HG02798 (cell line): ENCODE data around the gene FREY1.
A peak's percentile ranks its signal among the peaks of the same experiment; 100 is the strongest.

Source experiments
- ATAC-seq: cut with Tn5 transposase; IDR thresholded peaks from one replicate; pipeline ENCODE4 v1.9.1; 2021; ENCODE audit warnings: mild to moderate bottlenecking; ENCODE audit not compliant: unreplicated experiment, poor library complexity

The FREY1 gene, protein sequence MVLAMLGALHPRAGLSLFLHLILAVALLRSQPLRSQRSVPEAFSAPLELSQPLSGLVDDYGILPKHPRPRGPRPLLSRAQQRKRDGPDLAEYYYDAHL

DNA sequence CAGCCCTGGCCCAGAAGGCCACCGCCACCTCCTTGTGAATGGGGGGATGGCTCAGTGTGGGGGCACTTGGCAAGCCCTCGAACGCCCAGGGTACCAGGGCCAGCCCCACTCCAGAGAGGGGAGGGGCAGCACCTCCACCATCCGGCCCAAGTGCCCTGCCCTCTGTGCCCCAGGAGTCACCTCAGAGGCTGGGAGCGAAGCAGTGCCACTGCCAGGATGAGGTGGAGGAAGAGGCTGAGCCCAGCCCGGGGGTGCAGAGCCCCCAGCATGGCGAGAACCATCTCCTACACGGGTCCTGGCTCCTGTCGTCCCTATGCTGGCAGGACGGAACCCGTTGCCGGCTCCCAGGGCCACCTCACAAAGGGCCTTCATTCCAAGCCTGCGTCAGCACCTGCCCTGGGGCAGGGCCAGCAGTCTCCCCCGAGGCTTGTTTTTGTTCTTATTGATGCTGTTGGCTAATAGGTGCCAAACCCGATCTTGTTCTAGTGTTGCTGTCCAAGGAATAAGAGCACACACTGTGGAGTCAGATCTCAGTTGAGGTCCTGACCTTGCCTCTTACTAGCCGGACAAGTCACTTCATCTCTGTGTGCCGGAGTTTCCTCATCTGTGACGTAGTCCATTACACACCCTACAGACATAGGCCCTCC, at the start of gene FREY1:
Gene FREY1, minus strand, starts transcription at position 307 of the 647 bp plus-strand sequence. Its CDS starts 26 bp downstream, at position 281.
- no peak for ATAC-seq

- no peak for ATAC-seq
Measured at GRCh38 chr11:45949992-45950407, 42.9 kb upstream of the FREY1 start.

DNA sequence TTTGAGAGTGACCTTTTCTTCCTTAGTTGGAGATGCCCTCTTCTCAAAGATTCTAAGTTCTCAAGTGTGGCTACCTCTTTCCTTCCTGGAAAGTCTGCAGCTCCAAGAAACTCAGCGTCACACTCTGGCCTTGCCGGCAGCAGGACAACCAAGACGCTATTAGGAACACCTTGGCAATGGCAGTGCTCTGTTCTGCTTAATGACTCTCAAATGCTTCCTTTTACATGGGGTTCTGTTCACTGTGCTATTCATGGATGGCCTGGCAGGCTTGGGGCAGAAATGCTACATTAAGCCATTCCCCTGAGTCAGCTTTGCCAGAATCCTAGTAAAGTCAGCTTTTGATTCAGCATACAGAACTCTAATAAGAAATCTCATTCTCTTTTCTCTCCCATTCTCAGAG, 41.3 kb upstream of the FREY1 start:
- no peak for ATAC-seq

DNA sequence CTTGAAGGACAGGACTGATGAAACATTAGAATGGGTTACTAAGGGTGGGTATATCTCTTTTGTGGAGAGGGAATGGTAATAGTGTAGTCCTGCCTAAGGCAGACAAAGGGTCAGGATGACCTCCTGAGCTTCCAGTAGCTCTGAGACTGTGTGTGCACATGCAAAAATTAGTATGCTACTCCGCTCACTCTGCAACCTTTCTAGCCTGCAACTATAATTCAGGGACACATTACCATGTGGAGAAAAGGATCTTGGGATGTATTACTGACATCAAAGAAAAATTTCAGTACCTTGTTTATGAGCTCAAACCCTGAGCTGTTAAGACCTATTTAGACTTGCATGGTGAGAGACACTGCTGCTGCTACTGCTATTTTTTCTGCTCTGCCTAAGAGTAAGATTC, 40.8 kb upstream of the FREY1 start:
- ATAC-seq = no peak

DNA sequence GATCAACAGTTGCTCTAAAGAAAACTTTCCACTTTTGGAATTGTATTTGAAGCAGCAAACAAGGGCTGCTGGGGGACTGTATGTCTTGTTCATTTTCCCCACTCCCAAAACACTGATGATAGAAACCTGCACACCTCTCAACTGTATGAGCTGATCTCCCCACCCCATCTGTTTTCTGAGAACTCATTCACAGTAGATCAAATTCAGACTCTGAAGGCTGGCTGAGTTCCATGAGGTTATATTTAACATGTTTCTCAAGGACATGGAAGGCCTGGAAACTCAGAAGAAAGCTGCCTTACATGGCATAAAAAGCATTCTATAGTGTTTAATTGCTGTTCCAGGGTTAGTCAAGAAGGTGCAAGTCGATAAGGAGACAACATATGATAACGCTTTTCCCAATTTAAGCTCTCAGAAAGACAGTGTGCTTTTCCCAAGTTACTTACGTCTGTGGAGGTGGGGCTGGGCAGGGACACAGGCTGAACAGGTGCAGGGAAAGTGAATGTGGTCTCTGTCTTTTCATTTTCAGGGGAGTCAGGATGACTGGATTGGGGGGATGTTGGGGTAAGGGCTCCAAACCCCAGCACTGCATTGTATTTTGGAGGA, 38.4 kb upstream of the FREY1 start:
- ATAC-seq = no peak

- no peak for ATAC-seq
Measured at GRCh38 chr11:45942381-45942780, 35.3 kb upstream of the FREY1 start.

GRCh38 chr11:45941285-45941684, 34.2 kb upstream of the FREY1 start:
- ATAC-seq = no peak

GRCh38 chr11:45939836-45940235, 32.8 kb upstream of the FREY1 start:
- no peak for ATAC-seq

- no peak for ATAC-seq
Measured at GRCh38 chr11:45937916-45938315, 30.8 kb upstream of the FREY1 start.

GRCh38 chr11:45936511-45937054, 29.5 kb upstream of the FREY1 start:
- ATAC-seq = no peak

DNA sequence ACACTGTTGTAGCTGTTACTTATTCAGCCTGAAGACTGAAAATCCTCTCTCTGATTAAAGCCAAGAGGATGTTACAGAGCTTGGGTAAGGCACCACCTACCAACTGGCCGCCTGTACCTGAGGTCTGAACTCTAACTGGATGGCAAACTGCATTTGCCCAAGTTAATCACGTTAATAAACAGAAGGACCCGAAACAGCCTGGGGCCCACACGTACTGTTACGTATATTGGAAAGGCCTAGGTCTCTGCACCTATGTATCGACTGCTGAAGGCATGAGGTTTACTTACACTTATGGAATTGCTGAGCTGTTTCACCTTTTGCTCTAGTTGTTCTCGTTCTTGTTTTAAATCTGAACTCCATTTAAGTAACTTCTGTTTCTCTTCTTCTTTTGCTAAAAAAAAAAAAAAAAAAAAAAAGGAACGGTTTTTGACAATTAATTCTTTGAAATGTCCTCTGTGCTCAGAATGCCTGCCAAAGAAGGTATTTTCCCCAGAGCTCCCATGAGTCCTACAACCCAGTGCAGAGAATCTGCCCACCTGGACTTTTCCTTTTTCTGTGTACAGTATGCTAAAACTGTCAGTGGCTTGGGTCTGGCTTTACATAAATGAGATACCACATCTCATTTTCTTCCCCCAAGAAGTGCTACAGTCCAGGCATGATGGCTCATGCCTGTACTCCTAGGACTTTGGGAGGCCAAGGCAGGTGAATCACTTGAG, 28.4 kb upstream of the FREY1 start:
- no peak for ATAC-seq

DNA sequence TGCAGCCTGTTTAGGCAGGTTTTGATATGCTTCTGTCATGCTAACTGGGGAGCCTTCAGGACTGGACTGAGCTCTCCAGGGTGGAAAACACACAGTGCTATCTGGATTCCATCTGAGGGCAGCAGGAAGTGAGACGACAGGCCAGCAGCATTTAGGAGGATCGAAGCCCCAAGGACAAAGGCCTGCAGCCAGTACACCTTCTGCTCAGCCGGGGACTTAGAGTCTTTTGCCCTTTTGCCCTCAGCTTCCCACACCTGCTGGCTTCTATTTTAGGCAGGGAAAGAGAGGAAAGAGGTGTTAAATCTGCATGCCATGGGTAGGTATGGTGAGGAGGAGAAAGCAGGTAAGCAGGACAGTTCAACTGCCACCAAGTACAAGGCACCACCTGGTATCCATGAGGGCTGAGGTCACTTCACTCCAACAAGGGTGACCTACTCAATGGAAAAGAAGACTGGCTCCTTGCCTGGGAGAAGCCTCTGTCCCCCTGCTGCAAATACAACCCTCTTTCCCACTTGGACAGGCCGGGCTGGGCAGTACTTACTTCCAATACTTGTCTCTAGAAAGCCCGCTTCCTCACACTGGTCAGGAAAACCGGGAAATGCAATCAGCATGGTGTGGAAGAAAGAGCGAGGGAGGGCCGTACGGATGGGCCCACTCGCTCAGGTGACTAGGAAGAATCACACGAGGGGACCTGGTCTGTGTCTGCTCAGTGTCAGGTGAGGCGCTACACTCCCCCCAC, 27.7 kb upstream of the FREY1 start:
- no peak for ATAC-seq

- ATAC-seq = no peak
Measured at GRCh38 chr11:45933846-45934579, 26.9 kb upstream of the FREY1 start.

DNA sequence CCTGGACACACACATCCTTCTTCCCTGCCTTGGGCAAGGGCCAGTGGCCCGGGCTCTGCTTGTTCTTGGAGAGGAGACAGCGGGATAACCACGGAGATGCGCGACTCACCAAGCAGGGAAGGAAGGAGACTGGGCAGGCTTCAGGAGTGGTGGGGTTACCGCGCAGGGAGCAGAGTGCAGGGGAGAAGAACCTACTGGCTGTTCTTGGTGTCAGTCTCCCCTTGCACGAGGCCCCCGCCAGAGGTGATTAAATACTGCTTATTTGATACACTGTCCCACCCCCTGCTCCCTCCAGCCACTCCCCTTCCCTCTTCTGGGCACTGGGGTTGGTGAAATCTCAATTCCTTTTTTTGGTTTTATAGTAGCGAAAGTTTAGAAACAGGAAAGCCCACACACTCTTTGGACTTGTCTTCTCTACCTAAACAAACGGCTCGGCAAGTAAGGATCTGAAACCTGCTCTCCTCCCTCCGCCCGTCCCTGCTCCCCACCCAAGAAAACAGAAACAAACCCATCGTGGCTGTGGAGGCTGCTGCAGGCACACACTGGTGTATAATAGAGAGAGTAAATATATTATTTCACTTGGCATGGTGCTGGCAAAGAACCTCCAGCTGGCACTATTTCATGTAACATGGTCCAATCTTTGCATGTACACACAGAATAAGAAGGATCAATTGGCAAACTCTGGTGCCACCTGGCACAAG, 26.2 kb upstream of the FREY1 start:
- ATAC-seq = no peak

GRCh38 chr11:45932217-45932616, 25.1 kb upstream of the FREY1 start:
- ATAC-seq = no peak

GRCh38 chr11:45931739-45932138, 24.7 kb upstream of the FREY1 start:
- ATAC-seq = no peak

DNA sequence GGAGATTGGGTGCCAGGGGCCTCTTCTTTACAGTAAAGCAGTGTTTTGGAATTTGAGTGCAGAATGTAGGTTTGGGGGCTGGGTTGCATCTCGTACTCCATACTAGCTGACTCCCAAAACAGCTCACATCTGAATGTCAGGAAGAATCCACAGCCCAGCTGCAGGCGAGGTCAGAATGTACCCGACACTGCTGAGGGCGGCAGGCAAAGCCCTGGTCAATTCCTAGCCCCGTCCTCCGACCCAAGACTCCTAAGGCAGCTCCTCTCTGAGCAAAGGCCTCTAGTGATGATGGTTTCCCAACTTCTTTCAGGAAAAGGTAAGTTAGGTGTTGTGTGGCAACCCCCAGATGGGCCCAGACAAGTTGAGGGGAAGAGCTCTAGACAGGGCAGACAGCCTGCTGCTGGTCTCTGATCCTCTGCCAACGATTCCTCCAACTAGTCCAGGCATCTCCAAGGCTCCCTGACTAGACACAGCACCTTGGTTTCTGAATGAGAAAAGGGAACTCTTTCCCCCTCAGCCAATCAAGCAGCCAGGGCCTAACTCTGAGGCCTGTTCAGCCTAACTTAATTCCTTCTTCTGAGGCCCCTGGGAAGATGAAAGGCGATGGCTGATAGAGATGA, 24.0 kb upstream of the FREY1 start:
- no peak for ATAC-seq

- peak; percentile 94 for ATAC-seq
Measured at GRCh38 chr11:45930031-45930794, 23.1 kb upstream of the FREY1 start.
